MM.1S (cell line): ENCODE data around the gene TIMM44.

Experiments
- CTCF ChIP-seq: fragments of 300-600 bp; sonication (generic); IDR thresholded peaks from 2 replicates; pipeline ENCODE4 v1.5.1; 2016; ENCODE audit warnings: antibody characterized with exemption, low read length, mixed read lengths
- EZH2 ChIP-seq: fragments of 300-600 bp; sonication (generic); optimal IDR thresholded peaks from 2 replicates; pipeline ENCODE3; 2017; ENCODE audit warnings: low read depth, mild to moderate bottlenecking, antibody characterized with exemption, low read length, mixed read lengths

- no peak for TF ChIP-seq EZH2
- TF ChIP-seq CTCF: no peak
These were observed 9.6 kb upstream of the TIMM44 start for GRCh38 chr19:7953060-7953459.
